ENCODE results near the gene MTO1. TPM values are rescaled to one million over a fixed set of nuclear protein-coding genes. Genes with fewer than 3 reads are reported as not detected.
A peak's percentile ranks its signal among the peaks of the same experiment; 100 is the strongest.

Gene MTO1
- total and polyA plus RNA-seq, 2 of the 4 experiments (the other 2 are of a cell fraction), result 15.0 to 39.8 TPM

- H3K4me3 ChIP-seq (ENCODE audit: insufficient read depth, low read depth, low read length), result no peak overlapping the region
- H4K91ac ChIP-seq (ENCODE audit: insufficient read depth, low read depth, low read length), result no peak overlapping the region
- intact Hi-C loops (cut with micrococcal nuclease), result no loop called here
- no peak overlapping the region for H2BK20ac ChIP-seq (ENCODE audit: low read depth, low read length)
- H4K20me1 ChIP-seq (ENCODE audit: insufficient read depth, low read length), result peaks cover 13% of the 10 kb centered on the region
- ATAC-seq (ENCODE audit: low read depth) (no peak), DNase-seq (no peak)
- no peak overlapping the region for H2BK15ac ChIP-seq (ENCODE audit: low read depth, low read length)
- H3K9me1 ChIP-seq (ENCODE audit: insufficient read depth, low read length), result no peaks in the 10 kb centered on the region
- H3K56ac ChIP-seq (ENCODE audit: extremely low read depth, insufficient read depth, low read length), result no peak overlapping the region
- H3K36me3 ChIP-seq (ENCODE audit: control insufficient read depth, insufficient read depth, low read length), result peaks cover 2% of the 10 kb centered on the region; the same call in 1 of the 2 replicates
- ChIA-PET POLR2A (ENCODE audit: unreplicated experiment) (no interaction called here), CTCF (interaction anchor here (1.1 kb wide), 1 partner anchor 96 kb away, joined by 3 read pairs; no protein-coding TSS in a partner anchor)
- no peak overlapping the region for H3K4ac ChIP-seq (ENCODE audit: low read depth, low read length)
- H3K18ac ChIP-seq (ENCODE audit: low read depth, low read length), result no peak overlapping the region
- H2AFZ ChIP-seq (replicated peaks; ENCODE audit: low read length, poor library complexity), result no peak overlapping the region
- no peak overlapping the region for H3K27ac ChIP-seq (ENCODE audit: insufficient read depth, low read length)
- H4K5ac ChIP-seq (ENCODE audit: low read depth, low read length), result no peak overlapping the region; the same call in 1 of the 2 replicates
- no peak overlapping the region for H3K4me2 ChIP-seq (ENCODE audit: low read depth, low read length)
- no peak overlapping the region for H2AK5ac ChIP-seq (ENCODE audit: low read depth, low read length)
- H3K27me3 ChIP-seq (ENCODE audit: control insufficient read depth, insufficient read depth, low read length), result no peaks in the 10 kb centered on the region
- no CpG with 5 or more reads among the region's 1 CpG for WGBS, 2 experiments (ENCODE audit: extremely low coverage in 2 of 2, insufficient read length in 1 of 2)
- TF ChIP-seq POLR2A (IDR thresholded peaks at IDR 0.05; ENCODE audit: low read depth, low read length) (0 out of 2 replicates have a peak, but pooled peaks have one; percentile 8), RCOR1 (IDR thresholded peaks at IDR 0.05; ENCODE audit: insufficient replicate concordance, low read length) (no peak)
- H2BK5ac ChIP-seq (ENCODE audit: low read depth, low read length, poor library complexity, severe bottlenecking), result no peak overlapping the region
- 0 out of 2 replicates have a peak, but pooled peaks cover 2% of the 10 kb centered on the region for H3K4me1 ChIP-seq (ENCODE audit: control insufficient read depth, insufficient read depth, low read length)
- dilution Hi-C loops (cut with HindIII; ENCODE audit: low sequenced_read_pairs, unreplicated experiment), result no loop called here
- H3K14ac ChIP-seq (replicated peaks; ENCODE audit: low read depth, low read length), result no peak overlapping the region
- H3K79me1 ChIP-seq (ENCODE audit: low read depth in 1 of 2, low read length in 2 of 2), result 0 out of 4 replicates have a peak, but pooled peaks cover 0 to 4% of the 10 kb centered on the region in 2 experiments
- H3K9ac ChIP-seq (ENCODE audit: low read depth, low read length), result no peak overlapping the region
- no peak overlapping the region for H3K23ac ChIP-seq (ENCODE audit: low read depth, low read length)
- no peak overlapping the region for H2BK120ac ChIP-seq (ENCODE audit: low read depth, low read length)
- no peak overlapping the region for H4K8ac ChIP-seq (ENCODE audit: low read depth in 2 of 2, low read length in 2 of 2)
- in situ Hi-C loops (cut with MboI; ENCODE audit: low sequenced_read_pairs), result no loop called here
- BruUV-seq (replicated peaks), result no TSS peak
- H2AK9ac ChIP-seq (replicated peaks; ENCODE audit: low read depth, low read length, poor library complexity), result no peak overlapping the region
- no peaks in the 10 kb centered on the region for H3K9me3 ChIP-seq (ENCODE audit: control insufficient read depth, insufficient read depth, low read length)
Measured at GRCh38 chr6:73508776-73509175, 47.2 kb downstream of the MTO1 start.

All from IMR-90 (cell line).